Omental fat pad (tissue), 4 donors: ENCODE results near the gene ATXN7L3. TPM values are rescaled to one million over a fixed set of nuclear protein-coding genes. Genes with fewer than 3 reads are reported as not detected.
A peak's percentile ranks its signal among the peaks of the same experiment; 100 is the strongest.

Experiments used
- ATAC-seq: fragments of 150-250 bp; one replicate; pipeline ENCODE4 v1.9.1; 2016; ENCODE audit warnings: mild to moderate bottlenecking, moderate library complexity; ENCODE audit not compliant: low FRiP score
- DNase-seq: peaks from one replicate; pipeline ENCODE4 v3.0.0-alpha.2; 2019; ENCODE audit warnings: low spot score
- total RNA-seq, 4 donors: library from RNA; depleted of rRNA; stranded (reverse); fragments of >200 nt; gene quantifications; one replicate each; pipeline ENCODE4 v1.1.0, GENCODE V29; 2016
- TF ChIP-seq, protein P1 (sequence below), 3 donors: fragments of 450-650 bp; IDR thresholded peaks; one replicate each; pipeline ENCODE4 v1.5.1; 2016 to 2017; ENCODE audit warnings: antibody characterized with exemption in 3 of 3, mild to moderate bottlenecking in 3 of 3, moderate library complexity in 2 of 3

The ATXN7L3 gene
- total RNA-seq, 4 donors from 2014 or later, result 37.8 to 55.2 (median 45.0) TPM

DNA sequence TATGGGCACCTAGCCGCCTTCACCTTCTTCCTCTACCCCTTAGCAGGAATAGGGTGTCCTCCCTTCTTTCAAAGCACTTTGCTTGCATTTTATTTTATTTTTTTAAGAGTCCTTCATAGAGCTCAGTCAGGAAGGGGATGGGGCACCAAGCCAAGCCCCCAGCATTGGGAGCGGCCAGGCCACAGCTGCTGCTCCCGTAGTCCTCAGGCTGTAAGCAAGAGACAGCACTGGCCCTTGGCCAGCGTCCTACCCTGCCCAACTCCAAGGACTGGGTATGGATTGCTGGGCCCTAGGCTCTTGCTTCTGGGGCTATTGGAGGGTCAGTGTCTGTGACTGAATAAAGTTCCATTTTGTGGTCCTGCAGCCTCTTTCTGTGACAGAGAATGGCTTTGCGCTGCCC lies 8.3 kb downstream of the ATXN7L3 start:
- no peak for DNase-seq
- TF ChIP-seq, protein P1, sequence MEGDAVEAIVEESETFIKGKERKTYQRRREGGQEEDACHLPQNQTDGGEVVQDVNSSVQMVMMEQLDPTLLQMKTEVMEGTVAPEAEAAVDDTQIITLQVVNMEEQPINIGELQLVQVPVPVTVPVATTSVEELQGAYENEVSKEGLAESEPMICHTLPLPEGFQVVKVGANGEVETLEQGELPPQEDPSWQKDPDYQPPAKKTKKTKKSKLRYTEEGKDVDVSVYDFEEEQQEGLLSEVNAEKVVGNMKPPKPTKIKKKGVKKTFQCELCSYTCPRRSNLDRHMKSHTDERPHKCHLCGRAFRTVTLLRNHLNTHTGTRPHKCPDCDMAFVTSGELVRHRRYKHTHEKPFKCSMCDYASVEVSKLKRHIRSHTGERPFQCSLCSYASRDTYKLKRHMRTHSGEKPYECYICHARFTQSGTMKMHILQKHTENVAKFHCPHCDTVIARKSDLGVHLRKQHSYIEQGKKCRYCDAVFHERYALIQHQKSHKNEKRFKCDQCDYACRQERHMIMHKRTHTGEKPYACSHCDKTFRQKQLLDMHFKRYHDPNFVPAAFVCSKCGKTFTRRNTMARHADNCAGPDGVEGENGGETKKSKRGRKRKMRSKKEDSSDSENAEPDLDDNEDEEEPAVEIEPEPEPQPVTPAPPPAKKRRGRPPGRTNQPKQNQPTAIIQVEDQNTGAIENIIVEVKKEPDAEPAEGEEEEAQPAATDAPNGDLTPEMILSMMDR (IDR thresholded peaks at IDR 0.05), result no peak
- ATAC-seq, result no peak

DNA sequence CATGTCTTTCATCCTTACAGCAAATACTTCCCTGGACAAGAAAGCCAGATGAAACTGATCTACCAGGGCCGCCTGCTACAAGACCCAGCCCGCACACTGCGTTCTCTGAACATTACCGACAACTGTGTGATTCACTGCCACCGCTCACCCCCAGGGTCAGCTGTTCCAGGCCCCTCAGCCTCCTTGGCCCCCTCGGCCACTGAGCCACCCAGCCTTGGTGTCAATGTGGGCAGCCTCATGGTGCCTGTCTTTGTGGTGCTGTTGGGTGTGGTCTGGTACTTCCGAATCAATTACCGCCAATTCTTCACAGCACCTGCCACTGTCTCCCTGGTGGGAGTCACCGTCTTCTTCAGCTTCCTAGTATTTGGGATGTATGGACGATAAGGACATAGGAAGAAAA lies 9.2 kb downstream of the ATXN7L3 start:
- ATAC-seq, result no peak
- DNase-seq, result no peak
- TF ChIP-seq, protein P1 (IDR thresholded peaks at IDR 0.05), result no peak

DNA sequence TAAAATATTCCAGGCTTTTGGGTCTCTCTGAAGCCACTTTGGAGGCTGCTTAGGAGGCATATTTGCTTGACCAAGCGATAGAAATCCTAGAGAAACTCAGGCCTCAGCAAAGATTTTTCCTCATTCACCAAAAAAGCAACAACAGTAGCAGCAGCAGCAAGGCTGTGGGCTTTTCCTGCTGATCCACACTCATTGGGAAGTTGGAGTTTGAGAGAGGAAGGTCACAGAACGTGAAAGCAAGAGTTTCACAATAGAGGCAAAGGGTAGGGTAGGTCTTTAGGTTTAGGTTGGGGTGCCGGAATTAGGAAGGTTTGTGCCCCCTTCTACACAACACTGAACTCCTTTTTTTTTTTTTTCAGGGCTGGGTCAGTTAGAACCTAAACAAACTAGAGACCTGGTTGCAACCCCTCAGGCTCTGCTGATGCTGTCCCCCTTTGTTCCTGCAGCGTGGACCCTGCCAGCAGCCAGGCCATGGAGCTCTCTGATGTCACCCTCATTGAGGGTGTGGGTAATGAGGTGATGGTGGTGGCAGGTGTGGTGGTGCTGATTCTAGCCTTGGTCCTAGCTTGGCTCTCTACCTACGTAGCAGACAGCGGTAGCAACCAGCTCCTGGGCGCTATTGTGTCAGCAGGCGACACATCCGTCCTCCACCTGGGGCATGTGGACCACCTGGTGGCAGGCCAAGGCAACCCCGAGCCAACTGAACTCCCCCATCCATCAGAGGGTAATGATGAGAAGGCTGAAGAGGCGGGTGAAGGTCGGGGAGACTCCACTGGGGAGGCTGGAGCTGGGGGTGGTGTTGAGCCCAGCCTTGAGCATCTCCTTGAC lies 10.9 kb downstream of the ATXN7L3 start:
- ATAC-seq (no peak), DNase-seq (no peak)
- TF ChIP-seq, protein P1 (IDR thresholded peaks at IDR 0.05), result no peak

DNA sequence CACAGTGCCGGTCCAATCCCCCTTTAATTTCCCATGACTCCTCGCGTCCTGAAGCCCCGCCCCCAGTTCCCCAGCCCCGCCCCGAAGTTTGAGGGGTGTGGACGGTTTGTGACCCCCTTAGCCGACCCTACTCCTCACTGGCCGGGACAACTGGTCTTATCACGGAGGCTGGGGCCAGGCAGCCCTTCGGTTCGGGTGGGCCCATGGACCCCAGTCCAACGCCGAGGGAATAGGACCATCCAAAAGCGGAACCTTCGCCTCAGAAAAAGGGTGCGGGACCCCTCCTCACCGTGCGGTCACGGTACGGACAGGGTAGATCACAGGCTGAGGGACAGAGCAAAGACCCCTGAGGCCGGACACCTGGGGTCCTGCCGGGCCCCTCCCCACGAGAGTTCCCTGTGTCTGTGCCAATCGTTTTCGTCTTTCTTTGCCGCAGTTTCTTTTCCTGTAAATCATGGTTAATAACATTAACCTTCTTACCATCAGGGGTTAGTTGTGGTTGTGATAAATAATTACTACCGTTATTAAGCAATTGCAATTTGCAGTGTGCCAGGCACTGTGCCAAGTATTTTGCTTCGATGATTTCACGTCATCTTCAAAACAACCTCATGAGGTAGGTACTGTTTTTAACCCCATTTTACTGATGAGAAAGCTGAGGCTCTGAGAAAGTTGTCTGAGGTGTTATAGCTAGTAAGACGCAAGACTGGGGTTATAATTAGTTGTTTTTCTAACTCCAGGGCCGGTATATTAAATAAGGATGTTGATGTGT lies 12.4 kb downstream of the ATXN7L3 start:
- ATAC-seq, result peak; percentile 69
- peak; percentile 59 for DNase-seq
- TF ChIP-seq, protein P1 (IDR thresholded peaks at IDR 0.05), result no peak

DNA sequence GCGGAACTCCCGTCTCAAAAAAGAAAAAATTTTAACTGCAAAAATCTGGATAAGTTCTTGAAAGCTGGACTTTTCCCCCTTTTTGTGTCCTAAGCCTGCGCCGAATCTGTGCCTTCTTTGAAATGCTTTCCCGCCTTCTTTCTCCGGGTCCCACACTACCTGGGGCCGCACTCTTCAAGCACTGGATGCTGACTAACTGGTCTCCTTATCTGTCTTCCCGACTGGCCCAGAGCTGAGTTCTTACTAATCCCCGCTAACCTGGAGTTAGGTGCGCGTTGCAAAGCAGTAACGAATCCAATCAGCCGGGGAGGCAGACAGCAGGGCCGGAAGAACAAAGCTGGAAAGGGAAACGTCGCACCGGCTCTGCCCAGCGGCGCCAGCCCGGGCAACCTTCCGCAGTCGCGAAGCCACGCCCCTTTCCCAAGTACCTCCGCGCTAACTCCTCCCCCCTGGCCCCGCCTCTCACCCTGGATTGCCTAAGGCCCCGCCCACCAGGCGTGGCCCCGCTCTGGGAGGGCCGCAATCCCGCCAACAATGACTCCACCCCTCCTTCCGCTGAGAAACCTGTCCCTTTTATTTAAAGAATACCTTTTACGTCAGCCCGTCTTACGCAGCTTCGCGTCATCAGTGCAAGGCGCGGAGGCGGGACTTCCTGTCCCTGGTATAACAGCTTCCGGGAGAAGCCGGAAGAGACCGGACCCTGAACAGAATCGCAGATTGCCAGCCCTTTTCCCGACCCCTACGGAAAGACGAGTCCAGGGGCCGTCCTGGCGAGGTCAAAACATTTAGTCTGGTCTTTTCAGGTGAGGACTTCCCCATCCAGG lies 13.2 kb downstream of the ATXN7L3 start, which contains the start of gene TMUB2:
TMUB2 (plus strand) TSS at position 666 of the 824 bp plus-strand sequence. CDS start 737 bp downstream, outside the sequence.
- peak; percentile 95 for DNase-seq
- TF ChIP-seq, protein P1 (IDR thresholded peaks at IDR 0.05), result no peak
- peak; percentile 95 for ATAC-seq

DNA sequence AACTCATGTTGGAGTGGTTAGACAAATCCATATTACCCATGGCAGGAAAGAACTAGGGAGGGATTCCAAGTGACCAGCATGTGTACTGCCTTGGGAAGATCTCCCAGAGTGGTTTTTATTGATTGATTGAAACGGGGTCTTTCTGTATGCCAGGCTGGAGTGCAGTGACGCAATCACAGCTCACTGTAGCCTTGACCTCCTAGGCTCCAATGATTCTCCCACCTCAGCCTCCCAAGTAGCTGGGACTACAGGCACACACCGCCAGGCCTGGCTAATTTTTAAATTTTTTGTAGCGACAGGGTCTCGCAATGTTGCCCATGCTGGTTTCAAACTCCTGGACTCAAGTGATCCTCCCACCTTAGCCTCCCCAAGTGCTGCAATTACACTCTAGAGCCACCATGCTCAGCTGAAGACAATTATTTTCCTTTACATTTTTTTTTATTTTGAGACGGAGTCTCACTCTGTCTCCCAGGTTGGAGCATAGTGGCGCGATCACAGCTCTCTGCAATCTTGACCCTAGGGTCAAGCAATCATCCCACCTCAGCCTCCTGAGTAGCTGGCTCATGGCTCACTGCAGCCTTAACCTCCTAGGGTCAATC lies 15.4 kb downstream of the ATXN7L3 start:
- no peak for DNase-seq
- ATAC-seq, result no peak
- TF ChIP-seq, protein P1 (IDR thresholded peaks at IDR 0.05), result no peak
